ENCODE data around the gene NOL12.
"Not testable (repeated sequence)": the region's sequence is repeated elsewhere in the genome, so short reads cannot be mapped to it uniquely, and the experiment has no call there.

Gene NOL12, protein sequence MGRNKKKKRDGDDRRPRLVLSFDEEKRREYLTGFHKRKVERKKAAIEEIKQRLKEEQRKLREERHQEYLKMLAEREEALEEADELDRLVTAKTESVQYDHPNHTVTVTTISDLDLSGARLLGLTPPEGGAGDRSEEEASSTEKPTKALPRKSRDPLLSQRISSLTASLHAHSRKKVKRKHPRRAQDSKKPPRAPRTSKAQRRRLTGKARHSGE

GRCh38 chr22:37686002-37686982 lies at the start of gene NOL12:
Gene NOL12 (plus strand): TSS chr22:37686343. CDS start chr22:37686393, 50 bp downstream.
- peak; percentile 66 to 67 for DNase-seq (ENCODE audit: low read depth in 1 of 2, low spot score in 1 of 2)

GRCh38 chr22:37636949-37637273 lies 49.2 kb upstream of the NOL12 start:
- no peak for DNase-seq (ENCODE audit: low read depth in 1 of 2, low spot score in 1 of 2)

DNA sequence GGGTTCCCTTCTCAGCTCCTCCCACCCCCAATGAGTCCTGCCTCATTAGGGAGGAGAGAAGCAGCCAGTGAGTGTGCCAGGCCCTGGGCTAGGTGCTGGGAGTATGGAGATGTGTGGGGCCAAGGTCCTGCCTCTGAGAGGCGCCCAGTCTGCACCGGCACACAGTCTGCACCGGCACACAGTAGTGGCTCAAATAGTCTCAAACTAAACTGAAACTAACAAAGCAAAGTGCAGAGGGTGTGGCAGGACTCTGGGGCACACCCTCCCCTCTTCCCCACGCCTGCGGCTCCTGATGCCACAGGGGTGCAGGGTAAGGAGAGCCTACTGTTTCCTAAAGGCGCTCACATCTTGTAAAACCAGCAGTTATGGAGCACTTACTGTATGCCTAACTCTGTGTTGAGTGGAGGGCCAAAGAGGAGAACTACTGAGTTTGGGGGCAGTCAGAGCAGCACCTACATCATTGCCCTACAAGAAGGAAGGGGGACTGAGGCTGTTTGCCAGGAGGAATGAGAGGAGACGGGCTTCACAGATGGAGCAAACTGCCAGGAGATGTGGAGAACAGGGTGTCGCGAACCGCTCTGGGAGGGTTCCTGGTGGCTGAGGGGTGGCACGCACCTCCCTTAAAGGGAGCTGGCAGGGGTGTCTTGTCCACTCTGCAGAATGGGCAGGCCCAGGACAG lies 47.6 kb upstream of the NOL12 start:
- no peak for DNase-seq (ENCODE audit: low read depth in 1 of 2, low spot score in 1 of 2)

DNA sequence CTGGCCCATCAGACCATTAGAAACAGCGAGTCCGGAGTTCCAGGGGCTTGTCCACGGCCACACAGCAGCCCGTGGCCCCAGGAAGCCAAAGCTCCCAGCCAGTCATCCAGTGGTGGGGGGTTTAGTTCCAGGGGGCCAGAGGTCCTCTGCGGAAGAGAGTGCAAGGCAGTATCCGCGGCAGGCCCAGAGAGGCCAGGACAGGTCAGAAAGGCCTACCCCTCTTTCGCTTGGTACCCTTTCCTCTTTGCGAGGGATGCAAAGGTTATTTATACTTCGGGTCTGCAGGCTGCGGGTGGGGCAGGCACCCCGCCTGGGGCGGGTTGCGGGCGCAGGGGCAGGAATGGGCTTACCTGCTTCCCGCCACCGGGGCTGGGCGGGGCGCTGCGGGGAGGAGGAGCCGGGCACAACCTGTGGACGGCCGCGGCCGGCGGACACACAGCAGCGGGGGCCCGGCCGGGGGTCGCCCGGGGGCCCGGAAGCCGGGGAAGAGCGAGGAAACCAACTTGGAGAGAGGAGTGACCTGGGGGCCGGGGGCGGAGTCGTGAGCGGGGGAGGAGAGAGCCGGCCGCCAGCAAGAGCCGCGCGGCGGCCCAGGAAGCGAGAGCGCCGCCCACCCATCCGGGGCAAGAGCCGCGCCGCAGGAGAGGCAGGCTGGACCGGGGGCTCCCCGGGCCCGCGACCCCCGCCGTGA lies 46.9 kb upstream of the NOL12 start, which contains the start of gene SH3BP1:
SH3BP1 (plus strand) TSS at position 600 of the 691 bp plus-strand sequence. CDS start 119 bp downstream, outside the sequence.
- no peak for DNase-seq (ENCODE audit: low read depth in 1 of 2, low spot score in 1 of 2)

DNA sequence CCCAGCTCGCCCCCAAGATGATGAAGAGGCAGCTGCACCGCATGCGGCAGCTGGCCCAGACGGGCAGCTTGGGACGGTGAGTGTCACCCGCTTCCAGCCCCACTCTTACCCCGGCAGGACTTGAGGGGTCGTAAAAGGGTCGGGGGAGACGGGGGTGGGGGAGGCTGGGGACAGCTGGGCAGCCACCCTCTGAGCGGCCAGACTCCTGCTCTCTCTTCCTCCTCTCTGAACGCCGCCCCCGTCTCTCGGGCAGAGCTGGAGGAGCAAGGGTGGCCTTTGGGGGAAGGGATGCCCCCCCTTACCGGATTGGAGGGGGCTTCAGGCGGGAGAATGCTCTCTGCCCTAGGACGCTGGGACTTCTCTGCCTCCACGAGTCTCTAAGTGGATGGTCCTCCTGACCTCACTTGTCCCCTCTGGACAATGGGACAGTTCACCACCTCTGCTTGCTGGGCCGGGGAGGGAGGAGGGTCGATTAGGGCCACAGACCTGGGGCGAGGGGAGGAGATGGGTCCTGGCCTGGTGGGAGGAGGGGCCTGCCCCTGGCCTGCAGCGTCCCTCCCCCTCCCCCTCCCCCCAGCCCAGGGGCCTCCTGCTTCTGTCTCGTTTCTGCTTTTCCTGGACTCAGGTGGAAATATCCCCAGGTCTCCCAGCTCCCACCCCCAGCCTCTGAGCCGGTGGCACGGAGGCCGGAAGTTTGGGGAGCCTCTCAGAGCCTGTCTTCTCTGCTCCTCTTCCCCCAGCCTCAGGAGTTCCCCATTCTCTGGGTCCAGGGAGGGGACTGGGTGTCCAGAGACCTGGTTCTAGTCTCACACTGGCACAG lies 46.2 kb upstream of the NOL12 start:
- no peak for DNase-seq (ENCODE audit: low read depth in 1 of 2, low spot score in 1 of 2)

DNA sequence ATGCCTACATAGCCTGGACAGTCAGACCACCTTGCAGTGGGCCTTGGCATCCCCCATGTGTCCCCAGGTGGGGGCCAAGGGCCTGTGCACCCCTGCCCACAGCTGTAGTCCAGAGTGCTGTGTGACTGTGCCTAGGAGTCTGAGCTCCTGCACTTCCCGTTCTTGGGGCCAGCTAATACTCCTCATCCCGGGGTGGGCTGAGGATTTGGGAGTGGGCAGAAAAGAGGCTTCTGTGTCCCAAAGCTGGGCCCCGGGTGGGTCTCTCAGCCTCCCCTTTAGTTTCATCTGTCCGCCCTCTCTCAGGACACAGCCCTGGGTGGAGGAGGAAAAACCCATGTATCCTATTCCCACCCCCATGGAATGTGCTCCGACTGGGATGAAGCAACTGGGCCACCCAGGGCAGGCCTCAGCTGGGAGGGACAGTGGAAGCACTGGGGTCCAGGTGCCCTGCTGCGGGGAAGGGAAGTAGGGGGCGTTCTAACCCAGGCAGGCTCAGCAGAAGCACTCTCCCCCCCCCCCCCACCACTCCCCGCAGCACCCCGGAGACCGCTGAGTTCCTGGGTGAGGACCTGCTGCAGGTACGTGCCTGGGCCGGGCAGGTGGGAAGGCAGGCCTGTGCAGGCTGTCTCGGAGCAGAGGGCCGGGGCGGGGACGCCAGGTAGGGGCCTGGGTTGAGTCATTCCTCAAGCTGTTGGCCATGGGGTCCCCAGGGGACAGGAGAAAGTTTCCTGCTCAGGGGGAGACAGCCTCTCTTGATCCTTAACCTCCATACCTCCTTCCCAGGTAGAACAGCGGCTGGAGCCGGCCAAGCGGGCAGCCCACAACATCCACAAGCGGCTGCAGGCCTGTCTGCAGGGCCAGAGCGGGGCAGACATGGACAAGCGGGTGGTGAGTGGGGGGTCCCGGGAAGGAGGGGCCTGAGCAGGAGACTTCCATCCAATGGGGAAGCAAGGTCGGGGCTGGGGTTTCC lies 45.3 kb upstream of the NOL12 start:
- no peak for DNase-seq (ENCODE audit: low read depth in 1 of 2, low spot score in 1 of 2)

GRCh38 chr22:37641561-37641949 lies 44.6 kb upstream of the NOL12 start:
- DNase-seq (ENCODE audit: low read depth in 1 of 2, low spot score in 1 of 2) = no peak

DNA sequence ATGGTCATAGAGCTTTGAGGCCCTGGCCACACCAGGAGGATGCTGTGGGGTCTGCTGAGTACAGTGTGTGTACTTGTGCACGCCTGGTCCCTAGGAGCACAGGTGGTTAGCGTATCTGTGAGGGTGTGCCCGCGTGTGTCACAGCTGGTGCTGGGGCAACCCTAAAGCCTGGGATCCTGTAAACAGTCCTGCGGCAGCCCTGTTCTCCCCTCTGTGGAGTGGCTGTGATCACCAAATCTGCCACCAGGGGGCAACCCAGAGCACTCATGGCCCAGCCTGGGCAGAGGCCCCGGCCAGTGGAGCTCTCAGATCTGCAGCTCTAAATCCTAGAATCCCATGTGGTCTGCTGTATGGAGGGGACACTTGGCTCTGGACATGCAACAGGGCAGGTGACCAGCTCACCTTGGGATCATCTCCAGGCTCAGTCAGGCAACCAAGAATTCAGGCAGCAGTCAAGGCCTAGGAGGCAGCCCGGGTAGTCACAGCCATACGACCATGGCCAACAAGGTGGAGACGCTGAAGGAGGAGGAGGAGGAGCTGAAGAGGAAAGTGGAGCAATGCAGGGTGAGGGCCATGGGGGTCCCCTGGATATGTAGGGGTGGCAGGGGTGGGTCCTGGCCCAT lies 42.8 kb upstream of the NOL12 start:
- DNase-seq (ENCODE audit: low read depth in 1 of 2, low spot score in 1 of 2) = peak; percentile 82 to 83

GRCh38 chr22:37647317-37647716 lies 38.8 kb upstream of the NOL12 start:
- no peak for DNase-seq (ENCODE audit: low read depth in 1 of 2, low spot score in 1 of 2)

DNA sequence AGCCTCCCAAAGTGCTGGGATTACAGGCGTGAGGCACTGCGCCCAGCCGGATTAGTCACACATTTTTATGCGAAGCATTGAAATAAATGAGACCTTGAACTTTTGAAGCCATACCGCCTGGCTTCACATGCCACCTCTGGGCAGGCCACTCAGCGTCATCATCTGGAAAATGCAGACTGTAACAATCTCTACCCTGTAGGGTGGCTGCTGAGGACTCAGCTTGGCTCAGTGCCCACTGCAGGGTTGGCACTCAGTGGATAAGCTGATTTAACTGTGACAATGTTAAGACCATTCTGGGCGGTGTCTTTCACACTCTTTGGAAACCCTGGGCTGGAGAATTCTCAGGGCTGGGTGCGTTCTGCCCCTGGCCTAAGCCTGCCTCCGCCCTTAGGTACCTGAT lies 38.2 kb upstream of the NOL12 start:
- DNase-seq (ENCODE audit: low read depth in 1 of 2, low spot score in 1 of 2) = no peak

DNA sequence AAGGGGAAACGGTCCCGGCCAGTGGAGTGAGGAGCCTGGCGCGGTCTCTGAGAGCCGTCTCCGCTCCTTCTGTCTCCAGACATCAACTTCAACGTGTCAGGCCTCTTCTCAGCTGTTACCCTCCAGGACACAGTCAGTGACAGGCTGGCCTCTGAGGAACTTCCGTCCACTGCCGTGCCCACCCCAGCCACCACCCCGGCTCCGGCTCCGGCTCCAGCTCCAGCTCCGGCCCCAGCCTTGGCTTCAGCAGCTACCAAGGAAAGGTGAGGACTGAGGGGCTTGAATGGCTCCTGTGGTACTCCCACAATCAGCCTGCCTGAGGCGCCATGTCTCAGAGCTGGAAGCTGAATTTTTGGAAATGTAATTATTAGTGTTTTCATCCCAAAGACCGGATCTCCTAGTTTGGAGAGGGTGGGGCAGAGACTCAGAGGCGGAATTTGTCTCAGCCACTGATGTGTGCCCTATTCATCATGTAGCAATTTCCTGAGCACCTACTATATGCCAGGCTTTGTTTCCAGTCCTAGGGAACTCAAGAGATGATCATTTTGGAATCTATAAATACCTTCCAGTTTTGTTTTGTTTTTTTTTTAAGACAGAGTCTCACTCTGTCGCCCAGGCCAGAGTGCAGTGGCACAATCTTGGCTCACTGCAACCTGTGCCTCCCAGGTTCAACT lies 35.5 kb upstream of the NOL12 start:
- no peak for DNase-seq (ENCODE audit: low read depth in 1 of 2, low spot score in 1 of 2)

DNA sequence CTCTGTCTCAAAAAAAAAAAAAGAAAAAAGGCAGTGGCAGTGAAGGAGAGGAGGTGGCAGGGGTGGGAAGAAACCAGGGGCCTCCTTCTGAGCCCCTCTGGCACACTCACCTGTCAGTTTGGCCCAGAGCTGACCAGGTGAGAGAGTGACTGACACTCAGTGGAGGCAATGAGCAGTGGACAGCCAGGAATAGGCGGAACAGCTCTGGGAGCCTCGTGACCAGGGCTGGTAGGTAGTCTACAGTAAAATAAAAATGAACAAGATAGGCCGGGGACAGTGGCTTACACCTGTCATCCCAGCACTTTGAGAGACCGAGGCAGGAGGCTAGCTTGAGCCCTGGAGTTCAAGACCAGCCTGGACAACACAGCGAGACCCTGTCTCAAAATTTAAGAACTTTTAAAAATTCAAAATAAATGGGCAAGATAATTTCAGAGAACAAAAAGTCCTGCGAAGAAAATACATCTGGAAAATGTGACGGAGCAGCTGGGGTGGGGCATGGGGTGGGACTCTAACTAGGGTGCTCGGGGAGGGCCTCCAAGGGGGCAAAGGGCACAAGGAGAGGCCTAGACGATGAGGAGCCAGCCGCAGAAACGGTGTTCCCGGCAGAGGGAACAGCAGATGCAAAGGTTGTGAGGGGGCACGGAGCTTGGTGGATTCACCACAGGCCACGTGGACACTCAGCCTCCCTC lies 31.4 kb upstream of the NOL12 start:
- no peak for DNase-seq (ENCODE audit: low read depth in 1 of 2, low spot score in 1 of 2)

GRCh38 chr22:37655252-37655563 lies 30.9 kb upstream of the NOL12 start:
- no peak for DNase-seq (ENCODE audit: low read depth in 1 of 2, low spot score in 1 of 2)

- not testable (repeated sequence) for DNase-seq (ENCODE audit: low read depth in 1 of 2, low spot score in 1 of 2)
Measured at GRCh38 chr22:37656583-37656982, 29.6 kb upstream of the NOL12 start.

- no peak for DNase-seq (ENCODE audit: low read depth in 1 of 2, low spot score in 1 of 2)
Measured at GRCh38 chr22:37657590-37658132, 28.5 kb upstream of the NOL12 start.

- peak; percentile 94 to 98 for DNase-seq (ENCODE audit: low read depth in 1 of 2, low spot score in 1 of 2)
Measured at GRCh38 chr22:37658133-37659065, 27.7 kb upstream of the NOL12 start, which contains the start of gene PDXP. Gene PDXP (plus strand): TSS chr22:37658723. CDS start chr22:37658783, 60 bp downstream.
